Endothelial cell of umbilical vein (primary cell): ENCODE data around the gene OR1S2.

Experiments
- CTCF ChIP-seq, 2 donors: IDR thresholded peaks; 1 replicate in 1 of 2; 2 replicates in 1 of 2; pipeline ENCODE4 v1.5.1; 2011; ENCODE audit warnings: low read length in 2 of 2, mild to moderate bottlenecking in 2 of 2, moderate library complexity in 2 of 2, control low read depth in 1 of 2, inconsistent platforms in 1 of 2, low read depth in 1 of 2; ENCODE audit not compliant: insufficient read depth in 1 of 2; ENCODE audit errors: extremely low read depth in 1 of 2
- EZH2 ChIP-seq: IDR thresholded peaks from 2 replicates; pipeline ENCODE4 v1.6.1; 2012; ENCODE audit warnings: borderline replicate concordance, low read depth, mild to moderate bottlenecking, moderate library complexity, low read length, inconsistent platforms; ENCODE audit not compliant: severe bottlenecking
- FOS ChIP-seq: IDR thresholded peaks from 2 replicates; pipeline ENCODE4 v1.6.1; 2011; ENCODE audit warnings: mild to moderate bottlenecking, low read length, moderate library complexity, borderline replicate concordance; ENCODE audit not compliant: insufficient read depth
- MAX ChIP-seq: IDR thresholded peaks from 2 replicates; pipeline ENCODE4 v1.6.1; 2011; ENCODE audit not compliant: insufficient read depth, insufficient read length
- MYC ChIP-seq: IDR thresholded peaks from one replicate; pipeline ENCODE4 v1.6.1; 2011; ENCODE audit warnings: mild to moderate bottlenecking, low read depth, low read length
- POLR2A ChIP-seq: IDR thresholded peaks from 2 replicates; pipeline ENCODE4 v1.6.1; 2012; ENCODE audit warnings: low read depth, mild to moderate bottlenecking, control low read depth, low read length
- POLR2AphosphoS5 ChIP-seq: IDR thresholded peaks from 2 replicates; pipeline ENCODE4 v1.6.1; 2012; ENCODE audit warnings: low read depth, mild to moderate bottlenecking, control low read depth, low read length, moderate library complexity; ENCODE audit not compliant: insufficient read depth

DNA sequence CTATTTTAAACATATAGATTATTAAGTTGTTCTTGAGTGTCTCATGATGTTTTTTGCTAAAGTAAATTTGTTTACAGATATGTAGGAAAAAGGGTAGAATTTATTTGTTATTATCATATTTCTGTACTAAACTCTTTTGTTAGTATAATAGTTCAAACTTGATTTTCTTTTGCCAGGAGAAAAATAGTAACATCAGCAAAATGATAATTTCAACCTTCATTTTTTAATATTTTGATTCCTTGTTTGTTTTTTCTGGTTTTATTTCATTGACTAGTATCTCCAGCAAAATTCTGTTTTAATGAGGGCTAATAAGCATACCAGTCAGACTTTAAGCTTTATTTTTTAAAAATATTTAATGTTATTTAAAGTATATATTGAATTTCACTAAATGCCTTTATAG is 12.5 kb upstream of the OR1S2 start:
- TF ChIP-seq POLR2AphosphoS5: no peak
- TF ChIP-seq CTCF (IDR thresholded peaks at IDR 0.05; ENCODE audit: extremely low read depth in 1 of 2, insufficient read depth in 1 of 2, low read depth in 1 of 2, low read length in 2 of 2): no peak
- TF ChIP-seq FOS: no peak
- no peak for TF ChIP-seq EZH2
- TF ChIP-seq MYC: no peak
- TF ChIP-seq MAX: no peak
- no peak for TF ChIP-seq POLR2A
